SU-DHL-6 (cell line): ENCODE results near the gene SUGCT.

Experiments used
- H2AFZ ChIP-seq: fragments of 200-600 bp; sonication (generic); 2 replicates; pipeline ENCODE4 v1.6.1; 2014; ENCODE audit warnings: low read depth, mild to moderate bottlenecking, moderate library complexity, mixed read lengths, antibody characterized with exemption, low read length; ENCODE audit not compliant: severe bottlenecking
- H3F3A ChIP-seq: fragments of 200-600 bp; shearing (Covaris generic); 2 replicates; pipeline ENCODE4 v1.6.0; 2016; ENCODE audit warnings: antibody characterized with exemption, mild to moderate bottlenecking; ENCODE audit not compliant: insufficient read depth
- H3K27ac ChIP-seq: fragments of 200-600 bp; sonication (generic); 2 replicates; pipeline ENCODE4 v1.5.1; 2016; ENCODE audit warnings: low read depth, mild to moderate bottlenecking, low read length, moderate library complexity, mixed read lengths
- H3K27me3 ChIP-seq: fragments of 200-600 bp; sonication (generic), shearing (Covaris generic); 2 replicates; pipeline ENCODE4 v1.6.0; 2014; ENCODE audit warnings: mild to moderate bottlenecking, low read length
- H3K36me3 ChIP-seq: fragments of 200-600 bp; sonication (generic); 2 replicates; pipeline ENCODE4 v1.6.1; 2014; ENCODE audit warnings: mild to moderate bottlenecking, low read length, mixed read lengths
- H3K4me2 ChIP-seq: fragments of 300-600, 200-600 bp; shearing (Covaris generic), sonication (generic); 2 replicates; pipeline ENCODE4 v1.6.0; 2014; ENCODE audit warnings: low read length, low read depth, mild to moderate bottlenecking; ENCODE audit not compliant: poor library complexity, severe bottlenecking
- H3K4me3 ChIP-seq: fragments of 200-600 bp; sonication (generic); 2 replicates; pipeline ENCODE4 v1.5.1; 2014; ENCODE audit warnings: antibody characterized with exemption, low read length, mild to moderate bottlenecking, mixed read lengths; ENCODE audit not compliant: insufficient read depth, poor library complexity, severe bottlenecking
- H3K79me2 ChIP-seq: fragments of 200-600 bp; sonication (generic); 2 replicates; pipeline ENCODE4 v1.6.1; 2014; ENCODE audit warnings: mild to moderate bottlenecking, low read length, moderate library complexity; ENCODE audit not compliant: insufficient read depth
- H3K9ac ChIP-seq: fragments of 200-600 bp; sonication (generic); 2 replicates; pipeline ENCODE4 v1.7.0; 2014; ENCODE audit warnings: mild to moderate bottlenecking, low read length
- H3K9me2 ChIP-seq: fragments of 200-600 bp; sonication (generic); replicated peaks from 2 replicates; pipeline ENCODE4 v1.6.1; 2014; ENCODE audit warnings: low read length; ENCODE audit not compliant: insufficient read depth
- H3K9me3 ChIP-seq: fragments of 200-600 bp; sonication (generic); 2 replicates; pipeline ENCODE4 v1.6.1; 2014; ENCODE audit warnings: low read length, mixed read lengths; ENCODE audit not compliant: insufficient read depth
- H4K20me1 ChIP-seq: fragments of 200-600 bp; sonication (generic); 2 replicates; pipeline ENCODE4 v1.6.1; 2014; ENCODE audit warnings: low read depth, mild to moderate bottlenecking, antibody characterized with exemption, low read length, moderate library complexity, mixed read lengths
- EZH2phosphoT487 ChIP-seq: fragments of 200-600 bp; sonication (generic), shearing (Covaris generic); conservative IDR thresholded peaks from 2 replicates; pipeline ENCODE4 v1.6.1; 2018; ENCODE audit warnings: mild to moderate bottlenecking, antibody characterized with exemption, low read length, moderate library complexity, mixed read lengths
- TF ChIP-seq, protein P1 (sequence below): fragments of 200-600 bp; sonication (generic); IDR thresholded peaks from one replicate; pipeline ENCODE4 v1.5.1; 2017; ENCODE audit warnings: antibody characterized with exemption, mild to moderate bottlenecking, low read length, moderate library complexity; ENCODE audit not compliant: insufficient read depth, poor library complexity, severe bottlenecking

The SUGCT gene

DNA sequence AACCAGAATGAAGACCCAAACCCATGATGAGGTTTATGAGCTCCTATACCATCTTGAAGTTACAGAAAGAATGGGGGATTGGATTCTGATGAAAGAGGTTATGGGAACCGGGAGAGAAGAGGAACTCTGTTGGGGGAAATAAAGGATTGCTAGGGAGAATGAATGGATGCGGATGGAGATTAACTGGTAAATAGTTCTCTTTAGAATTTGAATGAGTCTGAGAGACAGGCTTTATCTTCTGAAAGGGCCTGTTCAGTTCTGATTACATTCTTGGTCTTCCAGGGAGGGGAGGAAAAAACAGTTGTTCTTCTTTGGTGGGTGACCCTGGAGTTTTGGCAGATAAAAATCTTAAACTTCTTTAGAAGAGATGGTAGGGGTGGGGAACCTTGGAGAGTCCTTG lies 13.9 kb downstream of the SUGCT start:
- no peak overlapping the region for H3K9ac ChIP-seq
- no peaks in the 10 kb centered on the region for H3K36me3 ChIP-seq
- no peak overlapping the region for H3K4me3 ChIP-seq
- no peaks in the 10 kb centered on the region for H3K79me2 ChIP-seq
- no peak overlapping the region for H3K27ac ChIP-seq
- H3F3A ChIP-seq = no peaks in the 10 kb centered on the region
- no peaks in the 10 kb centered on the region for H4K20me1 ChIP-seq
- no peaks in the 10 kb centered on the region for H3K9me3 ChIP-seq
- H3K9me2 ChIP-seq = no peaks in the 10 kb centered on the region
- no peaks in the 10 kb centered on the region for H3K27me3 ChIP-seq
- H2AFZ ChIP-seq = no peak overlapping the region
- no peak for TF ChIP-seq EZH2phosphoT487
- TF ChIP-seq, protein P1, sequence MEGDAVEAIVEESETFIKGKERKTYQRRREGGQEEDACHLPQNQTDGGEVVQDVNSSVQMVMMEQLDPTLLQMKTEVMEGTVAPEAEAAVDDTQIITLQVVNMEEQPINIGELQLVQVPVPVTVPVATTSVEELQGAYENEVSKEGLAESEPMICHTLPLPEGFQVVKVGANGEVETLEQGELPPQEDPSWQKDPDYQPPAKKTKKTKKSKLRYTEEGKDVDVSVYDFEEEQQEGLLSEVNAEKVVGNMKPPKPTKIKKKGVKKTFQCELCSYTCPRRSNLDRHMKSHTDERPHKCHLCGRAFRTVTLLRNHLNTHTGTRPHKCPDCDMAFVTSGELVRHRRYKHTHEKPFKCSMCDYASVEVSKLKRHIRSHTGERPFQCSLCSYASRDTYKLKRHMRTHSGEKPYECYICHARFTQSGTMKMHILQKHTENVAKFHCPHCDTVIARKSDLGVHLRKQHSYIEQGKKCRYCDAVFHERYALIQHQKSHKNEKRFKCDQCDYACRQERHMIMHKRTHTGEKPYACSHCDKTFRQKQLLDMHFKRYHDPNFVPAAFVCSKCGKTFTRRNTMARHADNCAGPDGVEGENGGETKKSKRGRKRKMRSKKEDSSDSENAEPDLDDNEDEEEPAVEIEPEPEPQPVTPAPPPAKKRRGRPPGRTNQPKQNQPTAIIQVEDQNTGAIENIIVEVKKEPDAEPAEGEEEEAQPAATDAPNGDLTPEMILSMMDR = no peak
- no peak overlapping the region for H3K4me2 ChIP-seq

DNA sequence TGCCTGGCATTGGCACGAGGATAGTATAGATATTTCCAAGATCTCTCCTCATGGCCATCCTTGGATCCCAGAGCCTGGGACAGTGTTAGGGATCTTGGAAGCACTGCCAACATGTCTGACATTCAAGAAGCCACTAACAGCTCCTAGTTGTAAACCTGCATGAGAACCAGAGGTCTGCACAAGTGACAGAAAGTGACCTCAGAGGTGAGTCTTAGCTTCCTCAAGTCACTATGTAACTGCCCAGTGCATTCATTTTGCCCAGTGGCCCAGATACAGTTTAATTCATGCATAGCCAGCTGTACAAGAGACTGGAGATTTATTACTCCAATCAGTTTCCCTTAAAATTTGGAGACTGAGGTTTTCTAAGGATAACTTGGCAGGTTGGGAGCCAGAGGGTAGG lies 16.7 kb downstream of the SUGCT start:
- no peak overlapping the region for H3K9ac ChIP-seq
- no peaks in the 10 kb centered on the region for H3K79me2 ChIP-seq
- H3K27me3 ChIP-seq = no peaks in the 10 kb centered on the region
- H4K20me1 ChIP-seq = no peaks in the 10 kb centered on the region
- H3K27ac ChIP-seq = no peak overlapping the region
- no peak overlapping the region for H3K4me2 ChIP-seq
- H2AFZ ChIP-seq = no peak overlapping the region
- H3K9me2 ChIP-seq = no peaks in the 10 kb centered on the region
- no peaks in the 10 kb centered on the region for H3K9me3 ChIP-seq
- no peak overlapping the region for H3K4me3 ChIP-seq
- TF ChIP-seq, protein P1 = no peak
- no peak for TF ChIP-seq EZH2phosphoT487
- H3F3A ChIP-seq = no peaks in the 10 kb centered on the region
- H3K36me3 ChIP-seq = no peaks in the 10 kb centered on the region

DNA sequence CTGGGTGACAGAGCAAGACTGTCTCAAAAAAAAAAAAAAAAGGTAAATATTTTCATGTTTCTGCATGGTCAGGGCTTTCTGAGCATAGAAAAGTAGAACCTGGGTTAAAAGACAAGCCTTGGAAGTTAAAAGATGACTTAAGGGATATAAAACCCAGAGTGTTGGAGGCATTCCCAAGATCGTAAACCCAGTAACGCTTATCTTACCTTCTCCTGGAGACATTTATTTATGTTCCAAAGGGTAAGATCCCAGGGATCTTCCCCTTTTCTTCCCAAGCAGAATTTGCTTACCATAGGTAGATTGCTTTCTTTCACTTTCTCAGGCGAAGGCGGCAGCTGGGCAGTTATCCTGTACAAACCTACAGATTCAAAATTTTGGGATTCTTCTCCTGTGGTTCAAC lies 22.2 kb downstream of the SUGCT start:
- H3K27me3 ChIP-seq = no peaks in the 10 kb centered on the region
- H3K27ac ChIP-seq = no peak overlapping the region
- no peaks in the 10 kb centered on the region for H3K9me3 ChIP-seq
- no peaks in the 10 kb centered on the region for H3K79me2 ChIP-seq
- no peaks in the 10 kb centered on the region for H3K36me3 ChIP-seq
- no peak overlapping the region for H3K4me2 ChIP-seq
- H3F3A ChIP-seq = no peaks in the 10 kb centered on the region
- H2AFZ ChIP-seq = no peak overlapping the region
- no peak overlapping the region for H3K4me3 ChIP-seq
- H4K20me1 ChIP-seq = no peaks in the 10 kb centered on the region
- H3K9ac ChIP-seq = no peak overlapping the region
- H3K9me2 ChIP-seq = no peaks in the 10 kb centered on the region
- TF ChIP-seq, protein P1 = no peak
- TF ChIP-seq EZH2phosphoT487 = no peak

DNA sequence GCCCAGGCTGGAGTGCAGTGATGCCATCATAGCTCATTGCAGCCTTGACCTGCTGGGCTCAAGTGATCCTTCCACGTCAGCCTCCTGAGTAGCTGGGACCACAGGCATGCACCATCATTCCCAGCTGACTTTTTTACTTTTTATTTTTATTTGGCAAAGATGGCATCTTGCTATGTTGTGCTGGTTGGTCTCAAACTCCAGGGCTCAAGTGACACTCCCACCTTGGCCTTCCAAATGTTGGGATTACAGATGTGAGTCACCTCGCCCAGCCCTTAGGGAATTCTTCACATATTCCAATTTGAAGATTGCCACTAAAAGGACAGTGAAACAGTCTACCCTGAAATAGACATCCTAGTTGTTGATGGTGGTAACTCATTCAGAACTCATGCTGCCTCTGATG lies 27.7 kb downstream of the SUGCT start:
- Histone ChIP-seq H4K20me1 (no peaks in the 10 kb centered on the region), H2AFZ (no peak overlapping the region), H3K9me3 (no peaks in the 10 kb centered on the region), H3F3A (no peaks in the 10 kb centered on the region), H3K4me3 (no peak overlapping the region), H3K9me2 (no peaks in the 10 kb centered on the region), H3K36me3 (no peaks in the 10 kb centered on the region), H3K9ac (no peak overlapping the region), H3K27ac (no peak overlapping the region), H3K4me2 (no peak overlapping the region), H3K79me2 (no peaks in the 10 kb centered on the region), H3K27me3 (no peaks in the 10 kb centered on the region)
- TF ChIP-seq EZH2phosphoT487 = no peak
- TF ChIP-seq, protein P1 = no peak
